Brain microvascular endothelial cell (primary cell): ENCODE measurements around the gene FCN2.

ENCODE experiments used
- DNase-seq: peaks from one replicate; pipeline ENCODE4 v3.0.0-alpha.2; 2020
- H3K27ac ChIP-seq: fragments of 250-450 bp; sonication (Bioruptor Pico); 2 replicates; pipeline ENCODE4 v1.5.1; 2020; ENCODE audit warnings: mild to moderate bottlenecking, moderate library complexity
- H3K27me3 ChIP-seq: fragments of 250-450 bp; sonication (Bioruptor Pico); replicated peaks from 2 replicates; pipeline ENCODE4 v1.5.1; 2020; ENCODE audit warnings: mild to moderate bottlenecking
- H3K36me3 ChIP-seq: fragments of 250-450 bp; sonication (Bioruptor Pico); replicated peaks from 2 replicates; pipeline ENCODE4 v1.5.1; 2020; ENCODE audit warnings: mild to moderate bottlenecking
- H3K4me3 ChIP-seq: 2 replicates; pipeline ENCODE4 v1.5.1; 2011; ENCODE audit warnings: low read depth, mild to moderate bottlenecking, control low read depth, low read length, moderate library complexity
- CTCF ChIP-seq: IDR thresholded peaks from 2 replicates; pipeline ENCODE4 v1.5.1; 2011; ENCODE audit warnings: low read depth, mild to moderate bottlenecking, moderate library complexity, low read length, control low read depth, inconsistent platforms; ENCODE audit errors: missing control alignments
- in situ Hi-C: cut with HindIII; loops from 2 replicates; pipeline ENCODE4 v1.10.0; 2017; ENCODE audit warnings: low sequenced_read_pairs, low pct_ligation_motif_present

FCN2 gene

GRCh38 chr9:134935701-134936345, 55.2 kb downstream of the FCN2 start:
- in situ Hi-C loops: no loop called here
- TF ChIP-seq CTCF: no peak
- no peak overlapping the region for H3K4me3 ChIP-seq
- DNase-seq: no peak
- H3K27me3 ChIP-seq: peaks cover 14% of the 10 kb centered on the region
- no peaks in the 10 kb centered on the region for H3K36me3 ChIP-seq
- no peak overlapping the region for H3K27ac ChIP-seq

GRCh38 chr9:134936346-134937163, 55.9 kb downstream of the FCN2 start:
- Histone ChIP-seq H3K27me3 (peaks cover 14% of the 10 kb centered on the region), H3K4me3 (no peak overlapping the region), H3K27ac (no peak overlapping the region), H3K36me3 (no peaks in the 10 kb centered on the region)
- in situ Hi-C loops: no loop called here
- DNase-seq: no peak
- TF ChIP-seq CTCF: no peak
